Neural crest cell (in vitro differentiated cells): ENCODE data around the gene SRPX2. TPM values are rescaled to one million over a fixed set of nuclear protein-coding genes. Genes with fewer than 3 reads are reported as not detected.
A peak's percentile ranks its signal among the peaks of the same experiment; 100 is the strongest.

Experiments
- DNase-seq: peaks from one replicate; pipeline ENCODE4 v3.0.0; 2021; ENCODE audit warnings: low read depth, mixed read lengths, low spot score
- H3K27ac Mint-ChIP-seq: one replicate; pipeline ENCODE4 v1.8.0; 2021; ENCODE audit warnings: mild to moderate bottlenecking, mixed read lengths; ENCODE audit not compliant: unreplicated experiment
- H3K27me3 Mint-ChIP-seq: 2 replicates; pipeline ENCODE4 v1.8.0; 2021; ENCODE audit warnings: low read depth, mild to moderate bottlenecking, mixed read lengths
- H3K36me3 Mint-ChIP-seq: 2 replicates; pipeline ENCODE4 v1.8.0; 2021; ENCODE audit warnings: low read depth, mild to moderate bottlenecking, mixed read lengths
- H3K4me1 Mint-ChIP-seq: 2 replicates; pipeline ENCODE4 v1.8.0; 2021; ENCODE audit warnings: mixed read lengths
- H3K4me3 Mint-ChIP-seq: one replicate; pipeline ENCODE4 v1.8.0; 2021; ENCODE audit warnings: mild to moderate bottlenecking, mixed read lengths
- H3K9me3 Mint-ChIP-seq: 2 replicates; pipeline ENCODE4 v1.8.0; 2021; ENCODE audit warnings: mixed read lengths
- CTCF ChIP-seq: fragments of 200-600 bp; sonication (generic); conservative IDR thresholded peaks from 2 replicates; pipeline ENCODE4 v1.5.0; 2021; ENCODE audit warnings: antibody characterized with exemption, mild to moderate bottlenecking
- long read RNA-seq: library from polyadenylated mRNA; unstranded; transcript quantifications from one replicate; pipeline ENCODE4 v2.0.0, GENCODE V29; 2020
- total RNA-seq: library from RNA; stranded (reverse); gene quantifications from 2 replicates; pipeline ENCODE4 v1.2.1, GENCODE V29; 2021

Gene SRPX2
- total RNA-seq, result 0.30 and 0.35 TPM in 2 replicates
- long read RNA-seq, result 0 reads

- TF ChIP-seq CTCF, result no peak
- H3K4me3 Mint-ChIP-seq, result no peak within 1 kb of the TSS
- H3K27ac Mint-ChIP-seq, result peak within 1 kb of the TSS; percentile 52
- peaks cover 24% of the 10 kb centered on the region for H3K4me1 Mint-ChIP-seq
- no peaks in the 10 kb centered on the region for H3K27me3 Mint-ChIP-seq
- no peak for DNase-seq
- H3K36me3 Mint-ChIP-seq, result no peaks in the 10 kb centered on the region
- H3K9me3 Mint-ChIP-seq, result peaks cover 4% of the 10 kb centered on the region
Observed at GRCh38 chrX:100643956-100644860, at the start of gene SRPX2. Gene SRPX2 (plus strand): TSS chrX:100644199. CDS start chrX:100646323, 2,124 bp downstream.

- no peak for DNase-seq
- Mint-ChIP-seq H3K36me3 (no peaks in the 10 kb centered on the region), H3K4me3 (no peak overlapping the region), H3K27me3 (no peaks in the 10 kb centered on the region), H3K4me1 (no peaks in the 10 kb centered on the region), H3K27ac (no peak overlapping the region), H3K9me3 (peaks cover 6% of the 10 kb centered on the region)
- TF ChIP-seq CTCF, result no peak
Observed at GRCh38 chrX:100596601-100597000, 47.4 kb upstream of the SRPX2 start.

GRCh38 chrX:100599456-100599855, 44.5 kb upstream of the SRPX2 start:
- no peak overlapping the region for H3K27ac Mint-ChIP-seq
- DNase-seq, result no peak
- H3K4me1 Mint-ChIP-seq, result no peaks in the 10 kb centered on the region
- no peak overlapping the region for H3K4me3 Mint-ChIP-seq
- H3K9me3 Mint-ChIP-seq, result peaks cover 3% of the 10 kb centered on the region
- no peak for TF ChIP-seq CTCF
- H3K36me3 Mint-ChIP-seq, result no peaks in the 10 kb centered on the region
- H3K27me3 Mint-ChIP-seq, result no peaks in the 10 kb centered on the region

GRCh38 chrX:100600340-100600739, 43.7 kb upstream of the SRPX2 start:
- Mint-ChIP-seq H3K4me3 (no peak overlapping the region), H3K27me3 (no peaks in the 10 kb centered on the region), H3K27ac (no peak overlapping the region), H3K4me1 (no peaks in the 10 kb centered on the region), H3K9me3 (peaks cover 5% of the 10 kb centered on the region), H3K36me3 (no peaks in the 10 kb centered on the region)
- no peak for DNase-seq
- no peak for TF ChIP-seq CTCF

GRCh38 chrX:100600758-100601157, 43.2 kb upstream of the SRPX2 start:
- Mint-ChIP-seq H3K4me3 (no peak overlapping the region), H3K27ac (no peak overlapping the region), H3K9me3 (peaks cover 5% of the 10 kb centered on the region), H3K27me3 (no peaks in the 10 kb centered on the region), H3K36me3 (no peaks in the 10 kb centered on the region), H3K4me1 (no peaks in the 10 kb centered on the region)
- DNase-seq, result no peak
- no peak for TF ChIP-seq CTCF
